Measurements from ENCODE around the gene CDC14B.

CDC14B gene

DNA sequence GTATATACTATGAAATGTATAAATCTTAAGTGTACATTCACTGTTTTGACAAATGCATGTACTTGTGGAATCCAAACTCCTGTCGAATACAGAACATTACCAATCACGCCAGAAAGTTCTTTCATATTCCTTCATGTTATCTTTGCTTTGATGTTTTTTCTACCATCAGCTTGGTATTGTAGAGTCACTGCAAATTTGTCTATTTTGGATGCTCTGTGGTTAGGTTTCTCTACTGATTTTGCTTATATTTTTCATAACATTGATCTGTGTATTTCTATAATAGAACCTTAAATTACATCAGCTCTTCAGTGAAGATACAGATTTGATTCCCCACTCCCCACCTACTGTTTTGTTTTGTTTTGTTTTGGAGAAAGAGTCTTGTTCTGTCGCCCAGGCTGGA is 138.9 kb downstream of the CDC14B start:
- FAIRE-seq = no peak

DNA sequence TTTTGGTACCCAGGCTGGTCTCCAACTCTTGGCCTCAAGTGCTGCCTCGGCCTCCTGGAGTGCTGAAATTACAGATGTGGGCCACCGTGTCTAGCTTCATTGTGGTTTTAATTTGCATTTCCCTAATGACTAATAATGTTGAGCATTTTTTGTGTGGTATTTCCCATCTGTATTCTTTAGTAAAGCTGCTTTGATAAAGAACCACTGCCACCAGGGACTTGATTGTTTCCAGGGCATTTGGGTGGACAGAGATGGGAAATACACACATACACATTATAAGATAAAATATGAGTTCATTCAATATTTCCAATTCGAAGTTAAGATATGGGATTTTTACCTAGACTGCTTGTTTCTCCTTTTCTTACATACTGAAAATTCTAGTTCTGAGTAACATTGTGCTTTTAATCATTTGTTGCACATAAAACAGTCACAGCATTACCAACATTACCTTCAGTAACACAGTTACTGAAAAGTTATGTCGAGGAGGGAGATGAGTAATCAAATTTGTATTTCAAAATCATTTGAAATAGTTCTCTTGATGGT is 140.7 kb downstream of the CDC14B start:
- no peak for FAIRE-seq

DNA sequence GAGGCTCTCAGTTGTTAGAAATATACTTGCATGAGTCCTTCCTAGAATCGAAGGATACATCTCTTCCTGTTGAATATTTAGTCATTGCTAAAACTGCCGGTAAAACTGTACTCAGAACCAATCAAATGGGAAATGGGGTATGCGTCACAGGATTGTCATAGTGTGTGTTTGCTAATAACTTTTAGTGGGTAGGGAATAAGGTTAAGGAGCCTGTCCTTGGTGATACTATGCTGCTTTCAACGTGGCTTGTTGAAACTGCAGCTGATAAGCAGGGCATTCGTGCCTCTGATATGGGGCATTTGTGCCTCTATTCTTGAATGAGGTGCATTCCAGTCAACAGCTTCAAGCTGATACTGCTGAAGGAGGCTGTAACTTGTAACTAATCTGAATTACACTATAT is 143.1 kb downstream of the CDC14B start:
- no peak for FAIRE-seq

DNA sequence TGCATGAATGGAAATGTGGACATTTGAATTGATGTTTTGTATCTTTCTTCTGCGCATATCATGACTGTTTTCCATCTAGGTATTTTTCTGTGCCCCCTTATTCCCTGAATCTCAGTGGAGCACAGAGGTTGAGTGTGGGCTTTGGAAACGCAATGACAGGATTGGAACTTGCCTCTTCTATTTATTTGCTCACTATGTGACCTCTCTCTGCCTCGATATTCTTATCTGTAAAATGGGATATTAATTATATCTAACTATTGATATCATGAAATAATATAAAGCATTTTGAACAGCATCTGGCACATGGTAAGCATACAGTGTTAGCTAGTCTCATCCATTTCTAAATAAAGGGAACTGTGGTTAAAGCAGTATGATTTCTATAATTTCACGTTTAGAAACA is 143.6 kb downstream of the CDC14B start:
- no peak for FAIRE-seq

DNA sequence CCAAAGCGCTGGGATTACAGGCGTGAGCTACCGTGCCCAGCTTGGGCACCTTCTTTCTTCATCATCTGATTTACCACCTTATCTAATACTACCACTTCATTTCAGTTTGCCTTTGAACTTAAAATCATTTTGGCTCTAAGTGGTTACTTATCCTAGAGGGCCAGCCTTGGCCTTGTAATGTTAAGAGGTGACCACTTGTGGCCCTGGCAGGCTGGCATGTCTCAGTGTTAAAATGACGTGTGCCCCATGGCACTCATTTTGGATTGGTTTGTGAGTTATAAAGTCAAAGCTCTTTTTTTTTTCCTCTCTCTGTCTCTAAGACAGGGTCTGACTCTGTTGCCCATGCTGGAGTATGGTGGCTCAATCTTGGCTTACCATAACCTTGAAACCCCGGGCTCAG is 151.9 kb downstream of the CDC14B start:
- FAIRE-seq = no peak

DNA sequence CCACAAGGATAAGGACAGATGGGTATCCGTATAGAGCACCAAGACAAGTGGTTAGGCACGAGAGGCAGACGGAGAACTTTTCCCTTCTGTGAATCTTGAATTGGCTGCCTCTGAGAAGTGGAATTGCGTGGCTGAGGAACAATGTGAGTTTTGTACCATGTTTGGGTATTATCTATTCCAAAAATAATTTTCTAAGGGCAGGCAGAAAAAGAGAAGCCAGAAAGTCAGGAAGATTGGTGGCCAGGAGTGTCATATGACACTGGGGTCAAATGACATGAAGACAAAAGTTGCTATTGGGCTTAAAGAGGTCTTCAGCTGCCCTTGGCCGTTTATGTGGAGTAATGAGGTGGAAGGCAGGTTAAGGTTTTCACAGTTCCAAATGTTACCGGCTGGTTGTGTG is 155.2 kb downstream of the CDC14B start:
- FAIRE-seq = no peak

DNA sequence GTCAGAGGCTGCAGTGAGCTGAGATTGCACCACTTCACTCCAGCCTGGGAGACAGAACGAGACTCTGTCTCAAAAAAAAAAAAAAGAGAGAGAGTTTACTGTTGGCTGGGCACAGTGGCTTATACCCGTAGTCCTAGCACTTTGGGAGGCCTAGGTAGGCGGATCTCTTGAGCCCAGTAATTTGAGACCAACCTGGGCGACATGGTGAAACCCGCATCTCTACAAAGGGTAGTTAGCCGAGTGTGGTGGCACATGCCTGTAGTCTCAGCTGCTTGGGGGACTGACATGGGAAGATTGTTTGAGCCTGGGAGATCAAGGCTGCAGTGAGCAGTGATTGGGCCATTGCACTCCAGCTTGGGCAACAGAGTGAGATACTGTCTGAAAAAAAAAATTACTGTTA is 157.1 kb downstream of the CDC14B start:
- no peak for FAIRE-seq

DNA sequence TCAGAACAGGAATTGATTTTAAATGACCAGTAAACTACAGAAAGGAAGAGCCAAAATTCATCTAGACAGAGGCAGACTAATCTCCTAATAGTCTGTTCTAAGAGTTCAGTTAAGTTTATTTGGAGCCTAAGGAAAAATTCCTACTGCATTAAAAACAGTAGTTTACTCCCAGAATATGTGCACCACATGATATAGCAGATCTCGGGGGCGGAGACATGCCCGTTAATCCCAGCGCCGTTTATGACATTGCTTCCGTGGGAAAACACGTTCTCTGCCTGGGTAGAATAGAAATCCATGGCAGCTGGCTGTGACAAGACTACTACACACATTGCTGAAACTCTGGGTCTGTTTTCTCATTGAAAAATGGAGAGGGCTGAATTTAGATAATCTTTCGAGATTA is 158.3 kb downstream of the CDC14B start:
- no peak for FAIRE-seq

DNA sequence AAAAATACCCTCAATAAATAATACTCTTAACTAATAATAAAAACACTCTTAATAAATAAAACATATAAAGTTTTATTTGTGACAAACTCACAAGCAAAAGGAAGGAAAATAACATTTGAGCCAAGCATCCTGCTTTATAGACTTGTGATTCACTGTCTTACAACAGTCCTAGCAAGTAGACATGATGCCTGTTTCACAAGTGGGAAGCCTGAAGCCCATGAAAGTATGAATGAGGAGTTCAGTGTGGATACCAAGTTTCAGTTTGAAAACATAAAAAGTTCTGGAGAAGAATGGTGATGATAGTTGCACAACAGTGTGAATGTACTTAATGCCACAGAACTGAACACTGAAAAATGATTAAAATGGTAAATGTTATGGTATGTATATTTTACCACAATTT is 158.8 kb downstream of the CDC14B start:
- FAIRE-seq = no peak

DNA sequence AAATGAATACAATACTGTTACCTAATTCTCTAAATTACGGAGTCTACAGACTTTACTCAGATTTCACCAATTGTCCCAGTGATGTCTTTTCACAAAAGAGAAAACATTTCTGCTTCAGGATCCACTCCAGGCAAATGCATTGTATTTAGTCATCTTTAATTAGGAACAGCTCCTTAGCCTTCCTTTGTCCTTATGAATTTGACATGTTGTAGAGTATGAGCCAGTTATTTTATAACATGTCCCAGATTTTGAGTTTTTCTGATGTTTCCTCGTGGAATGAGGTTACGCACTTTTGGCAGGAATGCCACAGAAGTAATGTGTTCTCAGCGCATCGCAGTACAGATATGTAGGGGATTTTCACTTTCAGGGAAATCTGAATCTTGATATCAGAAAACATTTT is 159.2 kb downstream of the CDC14B start:
- no peak for FAIRE-seq

DNA sequence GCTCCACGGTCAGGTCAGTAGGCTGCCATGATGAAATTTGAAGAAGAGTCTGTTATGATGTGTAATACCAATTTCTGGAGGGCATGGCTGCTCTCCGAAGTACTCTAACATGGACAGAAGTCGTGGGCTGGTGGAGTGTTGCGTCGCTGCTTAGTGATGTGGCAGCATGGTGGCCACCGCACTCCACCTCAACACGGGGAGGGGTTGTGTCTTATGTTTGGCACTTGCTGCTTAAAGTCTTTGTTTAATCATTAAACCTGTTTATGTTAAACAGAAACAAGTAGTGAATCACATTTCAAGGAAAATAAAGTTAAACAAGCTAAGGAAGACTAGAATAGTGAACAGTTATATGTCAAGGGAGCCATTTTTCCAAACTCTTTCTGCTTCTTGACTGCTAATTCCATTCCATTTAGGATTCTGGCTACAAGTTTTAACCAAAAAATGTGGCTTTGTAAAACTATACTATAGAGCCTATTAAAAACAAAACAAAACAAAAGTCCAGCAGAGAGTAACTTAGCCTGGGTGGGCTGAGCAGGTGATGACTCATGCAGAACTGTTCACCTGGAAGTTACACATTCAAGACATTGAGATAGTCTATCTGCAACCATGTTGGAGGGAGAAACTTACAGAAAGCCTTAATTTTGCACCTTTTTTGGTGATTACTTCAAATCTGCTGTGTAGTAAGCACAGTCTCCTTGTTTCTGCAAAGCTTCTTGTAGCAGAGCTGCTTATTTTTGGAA is 160.2 kb downstream of the CDC14B start:
- no peak for FAIRE-seq

DNA sequence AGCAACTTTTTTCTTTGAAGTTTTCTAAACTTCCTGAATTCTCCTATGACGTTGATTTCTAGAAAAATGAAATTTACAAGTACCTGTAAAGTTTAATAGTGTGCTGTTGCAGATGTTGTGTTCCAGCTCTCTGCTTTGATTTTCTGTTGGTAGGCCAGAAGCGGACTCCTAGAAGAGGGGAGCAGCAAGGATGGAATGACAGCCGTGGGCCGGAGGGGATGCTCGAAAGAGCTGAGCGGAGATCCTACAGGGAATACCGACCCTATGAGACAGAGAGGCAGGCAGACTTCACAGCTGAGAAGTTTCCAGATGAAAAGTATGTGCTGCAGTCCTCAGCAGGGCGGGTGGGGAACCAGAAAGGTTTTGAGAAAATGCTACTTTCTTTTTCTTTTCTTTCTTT is 161.4 kb downstream of the CDC14B start:
- no peak for FAIRE-seq

DNA sequence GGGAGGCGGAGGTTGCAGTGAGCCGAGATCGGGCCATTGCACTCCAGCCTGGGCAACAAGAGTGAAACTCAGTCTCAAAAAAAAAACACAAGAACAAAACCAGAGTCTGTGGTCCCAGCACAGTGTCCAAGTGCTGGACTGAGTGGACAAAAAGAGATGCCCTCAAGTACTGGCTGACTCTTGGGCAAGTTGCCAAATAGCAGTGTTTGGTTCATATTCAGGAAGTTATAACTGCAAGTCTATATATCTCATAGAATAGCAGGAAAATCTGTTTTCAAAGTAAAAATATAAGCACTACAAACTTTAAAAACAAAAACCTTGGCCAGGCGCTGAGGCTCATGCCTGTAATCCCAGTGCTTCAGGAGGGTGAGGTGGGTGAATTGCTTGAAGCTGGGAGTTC is 162.4 kb downstream of the CDC14B start:
- no peak for FAIRE-seq

DNA sequence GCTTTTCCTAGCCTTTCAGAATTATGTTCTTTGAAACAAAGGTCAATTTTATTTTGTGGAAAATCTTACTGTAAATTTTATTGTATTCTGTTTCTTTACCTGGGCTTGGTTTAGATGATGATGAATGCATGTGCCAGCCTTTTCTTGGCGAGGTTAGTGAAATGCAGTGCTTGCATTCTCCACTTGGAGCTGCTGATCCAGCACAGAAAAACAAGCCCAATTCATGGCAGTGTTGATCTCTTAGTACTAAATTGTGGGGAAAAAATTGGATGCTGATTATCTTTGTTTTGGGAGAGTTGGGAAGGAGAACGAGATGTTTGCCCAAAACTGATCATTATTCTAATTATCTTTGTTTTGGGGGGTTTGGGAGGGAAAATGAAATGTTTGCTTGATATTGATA is 166.0 kb downstream of the CDC14B start:
- peak; percentile 45 for FAIRE-seq

DNA sequence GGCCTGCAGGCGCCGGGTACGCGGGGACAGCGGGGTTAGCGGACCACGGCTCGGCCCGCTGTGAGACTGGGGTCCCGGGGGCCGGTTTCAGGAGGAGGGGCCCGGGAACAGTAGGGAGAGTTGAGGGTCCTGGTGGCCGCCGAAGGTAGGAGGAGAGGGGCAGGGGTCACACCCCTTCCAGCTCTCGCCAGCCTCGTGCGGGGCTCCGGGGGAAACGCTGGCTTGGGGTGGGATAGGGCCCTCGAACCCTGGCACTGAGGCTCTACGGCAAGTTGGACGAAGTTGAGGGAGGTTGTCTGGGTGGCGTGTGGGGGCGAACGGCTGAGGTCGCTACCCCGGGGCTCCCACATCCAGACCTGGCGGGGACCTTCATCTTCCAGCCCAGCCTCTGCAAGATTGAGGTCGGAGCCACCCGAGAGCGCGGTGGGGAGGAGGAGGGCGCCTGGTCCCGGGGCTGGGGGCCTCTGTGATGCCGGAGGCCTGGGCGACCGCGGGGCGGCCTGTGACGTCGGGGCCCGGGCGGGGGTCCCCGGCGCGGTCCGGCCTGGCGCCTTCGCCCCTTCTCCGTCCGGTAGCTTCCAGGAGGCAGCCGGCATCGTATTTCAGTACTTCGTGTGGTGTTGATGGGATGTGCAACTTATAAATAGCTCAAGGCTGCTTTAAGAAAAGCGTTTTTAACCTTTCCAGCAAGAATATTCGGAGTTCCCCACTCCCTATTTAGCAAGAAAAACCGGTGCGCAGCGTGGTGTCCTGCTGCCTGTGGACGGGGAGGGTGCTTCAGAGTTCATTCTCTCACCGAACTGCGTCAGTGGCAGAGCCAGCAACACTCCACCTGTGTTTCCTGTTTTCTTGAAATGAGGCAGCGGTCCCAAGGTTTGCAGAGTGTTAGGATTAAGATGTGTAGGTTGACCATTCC is 168.8 kb downstream of the CDC14B start:
- FAIRE-seq = no peak
